Small intestine (tissue), 7 donors: Measurements from ENCODE around the gene MFSD2A. TPM values are rescaled to one million over a fixed set of nuclear protein-coding genes. Genes with fewer than 3 reads are reported as not detected.
"Not testable (repeated sequence)": the region's sequence is repeated elsewhere in the genome, so short reads cannot be mapped to it uniquely, and the experiment has no call there.

Experiments
- DNase-seq, 2 donors: peaks; one replicate each; pipeline versions ENCODE4 v3.0.0 to v3.0.0-alpha.2; 2013
- FAIRE-seq: peaks from 2 replicates; lab custom pipeline; 2012; peaks lifted over from hg19 to GRCh38; lab: Jason Lieb, UNC
- H3K27ac ChIP-seq, 3 donors: one replicate each; pipeline ENCODE4 v1.5.1; 2013; ENCODE audit warnings: low read length in 2 of 3, mild to moderate bottlenecking in 2 of 3, control low read depth in 1 of 3, inconsistent platforms in 1 of 3, low read depth in 1 of 3, moderate library complexity in 1 of 3
- H3K27me3 ChIP-seq, 3 donors: one replicate each; pipeline ENCODE4 v1.6.1; 2013; ENCODE audit warnings: low read length in 3 of 3, inconsistent platforms in 1 of 3; ENCODE audit not compliant: control insufficient read depth in 3 of 3, insufficient read depth in 3 of 3
- H3K36me3 ChIP-seq, 3 donors: one replicate each; pipeline ENCODE4 v1.6.1; 2013; ENCODE audit warnings: low read length in 3 of 3, inconsistent platforms in 1 of 3, low read depth in 1 of 3, mild to moderate bottlenecking in 1 of 3, moderate library complexity in 1 of 3; ENCODE audit not compliant: control insufficient read depth in 3 of 3, insufficient read depth in 2 of 3
- H3K4me1 ChIP-seq, 3 donors: one replicate each; pipeline ENCODE4 v1.6.1; 2013; ENCODE audit warnings: low read length in 2 of 3, inconsistent platforms in 1 of 3, low read depth in 1 of 3, mild to moderate bottlenecking in 1 of 3, moderate library complexity in 1 of 3; ENCODE audit not compliant: control insufficient read depth in 3 of 3, insufficient read depth in 2 of 3
- H3K4me3 ChIP-seq, 3 donors: one replicate each; pipeline ENCODE4 v1.5.1; 2013; ENCODE audit warnings: low read length in 3 of 3, control low read depth in 1 of 3, inconsistent platforms in 1 of 3, low read depth in 1 of 3, mild to moderate bottlenecking in 1 of 3, moderate library complexity in 1 of 3
- H3K9me3 ChIP-seq, 2 donors: one replicate each; pipeline ENCODE4 v1.6.1; 2013; ENCODE audit warnings: low read depth in 1 of 2, low read length in 1 of 2; ENCODE audit not compliant: control insufficient read depth in 2 of 2, insufficient read depth in 1 of 2
- WGBS, 3 donors: extraction: QIAGEN DNeasy Blood & Tissue Kit; methylation state at CpG; one replicate each; pipeline ENCODE4 v1.1.7; 2013; 5-methylcytosine and 5-hydroxymethylcytosine counted together
- polyA plus RNA-seq, 4 donors: library from polyadenylated mRNA; stranded (reverse) in 3 of 4; unstranded in 1 of 4; fragments of 200-250 nt in 3 of 4; fragments of 120-200 nt in 1 of 4; gene quantifications; one replicate each; pipeline versions ENCODE4 v1.2.1 to v1.2.3, GENCODE V29; 2013
- donor health status: healthy with polysubstance abuse.
- donor health status: control.
- donor health status: control.
- donor health status: Bipolar disorder and iron deficiency.
- donor health status: healthy.

Gene MFSD2A
- polyA plus RNA-seq, 4 donors: 14.3 to 57.5 (median 31.7) TPM

GRCh38 chr1:39992234-39992633, 37.3 kb downstream of the MFSD2A start:
- H3K27me3 ChIP-seq: no peaks in the 10 kb centered on the region
- H3K4me3 ChIP-seq: no peak overlapping the region
- no peak for DNase-seq
- 81 to 90% (median 87%) methylated on average over 2 of the region's 2 CpGs for WGBS, 3 donors
- H3K36me3 ChIP-seq: no peaks in the 10 kb centered on the region
- no peaks in the 10 kb centered on the region for H3K9me3 ChIP-seq
- peaks cover 0 to 3% (median 0%) of the 10 kb centered on the region in 3 donors for H3K4me1 ChIP-seq
- no peak for FAIRE-seq
- H3K27ac ChIP-seq: no peak overlapping the region

GRCh38 chr1:39992888-39993287, 37.9 kb downstream of the MFSD2A start:
- H3K27ac ChIP-seq: no peak overlapping the region
- peaks cover 0 to 3% (median 0%) of the 10 kb centered on the region in 3 donors for H3K4me1 ChIP-seq
- DNase-seq (no peak), FAIRE-seq (no peak)
- 94 to 97% (median 94%) methylated on average over 5 of the region's 5 CpGs for WGBS, 3 donors
- no peak overlapping the region for H3K4me3 ChIP-seq
- no peaks in the 10 kb centered on the region for H3K9me3 ChIP-seq
- H3K27me3 ChIP-seq: no peaks in the 10 kb centered on the region
- H3K36me3 ChIP-seq: no peaks in the 10 kb centered on the region

- no peak for FAIRE-seq
- Histone ChIP-seq H3K27me3 (no peaks in the 10 kb centered on the region), H3K36me3 (no peaks in the 10 kb centered on the region), H3K27ac (peak overlapping the region in 1 of 3 donors; percentile 41), H3K4me1 (peaks cover 0 to 3% (median 0%) of the 10 kb centered on the region in 3 donors), H3K9me3 (no peaks in the 10 kb centered on the region), H3K4me3 (no peak overlapping the region)
- WGBS, 3 donors: 79 to 86% (median 85%) methylated on average over 1 of the region's 1 CpG
- peak in 1 of 2 donors; percentile 37 for DNase-seq
Observed at GRCh38 chr1:39995973-39996393, 41.0 kb downstream of the MFSD2A start.

GRCh38 chr1:39996396-39997004, 41.6 kb downstream of the MFSD2A start:
- Histone ChIP-seq H3K4me1 (peaks cover 0 to 3% (median 0%) of the 10 kb centered on the region in 3 donors), H3K27me3 (no peaks in the 10 kb centered on the region), H3K9me3 (no peaks in the 10 kb centered on the region), H3K27ac (peak overlapping the region in 1 of 3 donors; percentile 41), H3K4me3 (no peak overlapping the region), H3K36me3 (no peaks in the 10 kb centered on the region)
- DNase-seq (no peak), FAIRE-seq (no peak)

- H3K36me3 ChIP-seq: no peaks in the 10 kb centered on the region
- DNase-seq (no peak), FAIRE-seq (no peak)
- 38 to 74% (median 69%) methylated on average over 2 of the region's 2 CpGs for WGBS, 3 donors
- no peak overlapping the region for H3K4me3 ChIP-seq
- no peaks in the 10 kb centered on the region for H3K4me1 ChIP-seq
- no peaks in the 10 kb centered on the region for H3K27me3 ChIP-seq
- no peak overlapping the region for H3K27ac ChIP-seq
- H3K9me3 ChIP-seq: no peaks in the 10 kb centered on the region
Observed at GRCh38 chr1:40001456-40001855, 46.5 kb downstream of the MFSD2A start.

- whole genome bisulfite sequencing, 3 donors: 69 to 80% (median 71%) methylated on average over 10 of the region's 10 CpGs
- H3K27ac ChIP-seq: no peak overlapping the region
- no peaks in the 10 kb centered on the region for H3K4me1 ChIP-seq
- H3K36me3 ChIP-seq: no peaks in the 10 kb centered on the region
- no peak overlapping the region for H3K4me3 ChIP-seq
- DNase-seq (peak in 1 of 2 donors; percentile 20), FAIRE-seq (no peak)
- H3K9me3 ChIP-seq: no peaks in the 10 kb centered on the region
- no peaks in the 10 kb centered on the region for H3K27me3 ChIP-seq
Observed at GRCh38 chr1:40003156-40004093, 48.5 kb downstream of the MFSD2A start.

GRCh38 chr1:40004857-40005256, 49.9 kb downstream of the MFSD2A start:
- DNase-seq (no peak), FAIRE-seq (no peak)
- H3K27ac ChIP-seq: no peak overlapping the region
- H3K9me3 ChIP-seq: no peaks in the 10 kb centered on the region
- H3K27me3 ChIP-seq: no peaks in the 10 kb centered on the region
- H3K4me3 ChIP-seq: no peak overlapping the region
- H3K36me3 ChIP-seq: no peaks in the 10 kb centered on the region
- no peaks in the 10 kb centered on the region for H3K4me1 ChIP-seq
- 63 to 69% (median 67%) methylated on average over 2 of the region's 2 CpGs for WGBS, 3 donors

- WGBS, 3 donors: 86 to 91% (median 87%) methylated on average over 3 of the region's 3 CpGs
- not testable (repeated sequence) for H3K27me3 ChIP-seq, H3K4me1 ChIP-seq, H3K27ac ChIP-seq, H3K4me3 ChIP-seq, DNase-seq, H3K9me3 ChIP-seq, H3K36me3 ChIP-seq, FAIRE-seq
Observed at GRCh38 chr1:40007481-40008034, 52.6 kb downstream of the MFSD2A start.
